Measurements from ENCODE around the gene COL27A1.

COL27A1 gene

DNA sequence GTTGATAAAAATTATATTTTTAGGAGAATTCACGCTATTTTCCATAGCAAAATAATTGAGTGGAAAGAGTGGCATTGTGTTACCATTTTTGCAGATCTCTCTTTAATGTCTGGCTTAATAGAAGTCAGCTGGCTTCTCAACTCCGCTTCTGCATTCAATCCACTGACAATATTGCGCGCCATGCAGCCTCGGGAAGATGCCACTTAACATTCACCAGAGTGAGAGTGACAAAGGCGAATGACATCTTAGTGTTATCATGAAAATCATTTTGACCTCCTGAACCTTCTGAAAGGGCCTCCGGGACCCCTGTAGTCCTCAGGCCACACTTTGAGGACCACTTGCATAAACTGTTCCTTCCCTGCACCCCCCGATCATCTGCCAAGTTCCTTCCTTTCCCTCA lies 87.5 kb downstream of the COL27A1 start:
- H3K4me1 ChIP-seq (ENCODE audit: control insufficient read depth, low read depth, low read length) = no peaks in the 10 kb centered on the region
- H3K4me3 ChIP-seq (ENCODE audit: low read length) = no peak overlapping the region
- no peak overlapping the region for H4K8ac ChIP-seq (ENCODE audit: low read depth, low read length)
- H3K4ac ChIP-seq (ENCODE audit: low read depth, low read length) = no peak overlapping the region
- H3K18ac ChIP-seq (ENCODE audit: low read length) = no peak overlapping the region
- no peak overlapping the region for H3K4me2 ChIP-seq (ENCODE audit: low read length)
- no peak overlapping the region for H3K27ac ChIP-seq (ENCODE audit: low read depth, low read length)
- no peak overlapping the region for H3K23ac ChIP-seq (ENCODE audit: low read length)
- no peak overlapping the region for H2BK120ac ChIP-seq (ENCODE audit: low read depth, low read length)
- H2AK5ac ChIP-seq (ENCODE audit: low read length) = no peak overlapping the region
- DNase-seq = no peak
- H3K79me2 ChIP-seq (ENCODE audit: control insufficient read depth, insufficient read depth, low read length) = no peaks in the 10 kb centered on the region
- no peaks in the 10 kb centered on the region for H3K36me3 ChIP-seq (ENCODE audit: control insufficient read depth, insufficient read depth, low read length)
- WGBS (ENCODE audit: extremely low coverage, insufficient coverage, low lambda C conversion rate) = no CpG with 5 or more reads among the region's 8 CpGs
- no peak overlapping the region for H3K9ac ChIP-seq (ENCODE audit: low read length)
- no peak overlapping the region for H4K5ac ChIP-seq (ENCODE audit: low read length)
- H2BK15ac ChIP-seq (replicated peaks; ENCODE audit: low read depth) = no peak overlapping the region
- no peaks in the 10 kb centered on the region for H3K79me1 ChIP-seq (ENCODE audit: low read length)
- H3K27me3 ChIP-seq (ENCODE audit: insufficient read depth, low read length, poor library complexity) = no peaks in the 10 kb centered on the region
- H3K56ac ChIP-seq (ENCODE audit: low read length) = no peak overlapping the region
- H2BK5ac ChIP-seq (ENCODE audit: low read length) = no peak overlapping the region

DNA sequence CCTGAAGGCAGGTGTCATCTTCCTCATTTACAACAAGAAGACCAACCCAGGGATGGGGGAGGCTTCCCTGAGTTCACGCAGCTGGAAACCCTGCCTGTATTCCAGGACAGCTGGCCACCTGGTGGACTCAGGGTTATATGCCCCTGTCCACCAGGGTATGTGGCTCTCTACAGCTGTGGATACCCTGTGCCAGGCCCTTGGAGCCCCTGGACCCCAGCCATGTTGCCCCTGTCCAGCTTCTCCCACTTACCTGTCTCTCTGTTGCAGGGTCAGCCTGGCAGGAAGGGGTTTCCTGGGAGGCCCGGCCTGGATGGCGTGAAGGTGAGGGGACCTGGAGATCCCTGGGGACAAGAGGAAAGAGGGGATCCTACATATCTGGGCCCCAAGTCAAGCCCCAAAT lies 87.9 kb downstream of the COL27A1 start:
- Histone ChIP-seq H2BK5ac (ENCODE audit: low read length) (no peak overlapping the region), H3K4me3 (ENCODE audit: low read length) (no peak overlapping the region), H3K4ac (ENCODE audit: low read depth, low read length) (no peak overlapping the region), H3K27me3 (ENCODE audit: insufficient read depth, low read length, poor library complexity) (no peaks in the 10 kb centered on the region), H2BK120ac (ENCODE audit: low read depth, low read length) (no peak overlapping the region), H2AK5ac (ENCODE audit: low read length) (no peak overlapping the region), H3K79me1 (ENCODE audit: low read length) (no peaks in the 10 kb centered on the region), H3K79me2 (ENCODE audit: control insufficient read depth, insufficient read depth, low read length) (no peaks in the 10 kb centered on the region), H4K8ac (ENCODE audit: low read depth, low read length) (no peak overlapping the region), H3K36me3 (ENCODE audit: control insufficient read depth, insufficient read depth, low read length) (no peaks in the 10 kb centered on the region), H3K9ac (ENCODE audit: low read length) (no peak overlapping the region), H3K18ac (ENCODE audit: low read length) (no peak overlapping the region), H3K27ac (ENCODE audit: low read depth, low read length) (no peak overlapping the region), H3K4me1 (ENCODE audit: control insufficient read depth, low read depth, low read length) (no peaks in the 10 kb centered on the region), H4K5ac (ENCODE audit: low read length) (no peak overlapping the region), H3K23ac (ENCODE audit: low read length) (no peak overlapping the region), H2BK15ac (replicated peaks; ENCODE audit: low read depth) (no peak overlapping the region), H3K56ac (ENCODE audit: low read length) (no peak overlapping the region), H3K4me2 (ENCODE audit: low read length) (no peak overlapping the region)
- no peak for DNase-seq
- no CpG with 5 or more reads among the region's 3 CpGs for WGBS (ENCODE audit: extremely low coverage, insufficient coverage, low lambda C conversion rate)

DNA sequence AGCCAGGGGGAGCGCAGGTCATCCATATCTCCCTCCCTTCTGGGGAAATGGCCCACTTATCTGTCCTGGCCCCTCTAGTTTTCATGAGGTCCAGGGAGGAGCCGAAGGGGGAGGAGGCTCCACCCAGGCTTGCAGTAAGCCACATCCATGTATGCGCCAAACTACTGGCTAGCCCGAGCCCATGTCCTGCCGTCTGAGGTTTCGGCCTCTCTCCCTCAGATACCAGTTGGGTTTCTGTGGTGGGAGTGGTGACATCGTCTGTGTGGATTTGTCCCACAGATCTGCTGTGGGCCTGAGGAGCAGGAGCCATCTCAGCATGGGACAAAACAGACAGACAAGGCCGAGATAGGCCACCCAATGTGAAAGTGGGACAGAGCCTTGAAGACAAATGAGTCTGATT lies 89.2 kb downstream of the COL27A1 start:
- Histone ChIP-seq H2BK5ac (ENCODE audit: low read length) (no peak overlapping the region), H3K56ac (ENCODE audit: low read length) (no peak overlapping the region), H3K4me2 (ENCODE audit: low read length) (no peak overlapping the region), H3K23ac (ENCODE audit: low read length) (peak overlapping the region; percentile 66), H3K18ac (ENCODE audit: low read length) (no peak overlapping the region), H2BK120ac (ENCODE audit: low read depth, low read length) (no peak overlapping the region), H3K79me2 (ENCODE audit: control insufficient read depth, insufficient read depth, low read length) (no peaks in the 10 kb centered on the region), H2BK15ac (replicated peaks; ENCODE audit: low read depth) (no peak overlapping the region), H4K8ac (ENCODE audit: low read depth, low read length) (no peak overlapping the region), H3K4me1 (ENCODE audit: control insufficient read depth, low read depth, low read length) (no peaks in the 10 kb centered on the region), H3K9ac (ENCODE audit: low read length) (no peak overlapping the region), H2AK5ac (ENCODE audit: low read length) (no peak overlapping the region), H3K4me3 (ENCODE audit: low read length) (no peak overlapping the region), H3K36me3 (ENCODE audit: control insufficient read depth, insufficient read depth, low read length) (no peaks in the 10 kb centered on the region), H3K27me3 (ENCODE audit: insufficient read depth, low read length, poor library complexity) (no peaks in the 10 kb centered on the region), H3K79me1 (ENCODE audit: low read length) (no peaks in the 10 kb centered on the region), H3K27ac (ENCODE audit: low read depth, low read length) (no peak overlapping the region), H3K4ac (ENCODE audit: low read depth, low read length) (no peak overlapping the region), H4K5ac (ENCODE audit: low read length) (no peak overlapping the region)
- WGBS (ENCODE audit: extremely low coverage, insufficient coverage, low lambda C conversion rate) = no CpG with 5 or more reads among the region's 8 CpGs
- DNase-seq = no peak

DNA sequence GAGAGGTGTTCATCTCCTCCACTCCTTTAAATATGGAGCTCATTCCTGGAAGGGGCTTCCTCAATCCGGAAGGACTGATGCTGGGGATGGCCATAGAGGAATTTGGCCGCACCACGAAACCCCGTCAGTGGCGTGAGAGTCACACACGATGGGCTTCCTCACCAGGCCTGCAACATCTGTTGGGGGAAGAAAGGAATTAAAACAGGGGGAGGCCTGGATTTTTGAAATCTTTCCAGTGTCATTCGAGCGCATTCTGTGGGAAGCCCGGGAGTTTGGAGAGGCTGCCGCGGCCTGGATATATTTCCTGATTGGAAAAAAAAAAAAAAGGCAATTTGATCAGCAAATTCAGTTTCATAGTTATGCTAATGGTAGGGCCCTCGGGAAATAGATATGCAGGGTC lies 91.2 kb downstream of the COL27A1 start:
- H3K4me1 ChIP-seq (ENCODE audit: control insufficient read depth, low read depth, low read length) = no peaks in the 10 kb centered on the region
- H4K8ac ChIP-seq (ENCODE audit: low read depth, low read length) = no peak overlapping the region
- no peak overlapping the region for H3K4ac ChIP-seq (ENCODE audit: low read depth, low read length)
- H3K18ac ChIP-seq (ENCODE audit: low read length) = no peak overlapping the region
- no peaks in the 10 kb centered on the region for H3K79me2 ChIP-seq (ENCODE audit: control insufficient read depth, insufficient read depth, low read length)
- H3K23ac ChIP-seq (ENCODE audit: low read length) = no peak overlapping the region
- no peak overlapping the region for H3K9ac ChIP-seq (ENCODE audit: low read length)
- H3K4me2 ChIP-seq (ENCODE audit: low read length) = no peak overlapping the region
- no peak overlapping the region for H2AK5ac ChIP-seq (ENCODE audit: low read length)
- H3K27ac ChIP-seq (ENCODE audit: low read depth, low read length) = no peak overlapping the region
- H3K36me3 ChIP-seq (ENCODE audit: control insufficient read depth, insufficient read depth, low read length) = no peaks in the 10 kb centered on the region
- H2BK5ac ChIP-seq (ENCODE audit: low read length) = no peak overlapping the region
- H3K4me3 ChIP-seq (ENCODE audit: low read length) = no peak overlapping the region
- no peak for DNase-seq
- H3K27me3 ChIP-seq (ENCODE audit: insufficient read depth, low read length, poor library complexity) = no peaks in the 10 kb centered on the region
- no peaks in the 10 kb centered on the region for H3K79me1 ChIP-seq (ENCODE audit: low read length)
- H3K56ac ChIP-seq (ENCODE audit: low read length) = no peak overlapping the region
- WGBS (ENCODE audit: extremely low coverage, insufficient coverage, low lambda C conversion rate) = no CpG with 5 or more reads among the region's 12 CpGs
- no peak overlapping the region for H4K5ac ChIP-seq (ENCODE audit: low read length)
- no peak overlapping the region for H2BK15ac ChIP-seq (replicated peaks; ENCODE audit: low read depth)
- no peak overlapping the region for H2BK120ac ChIP-seq (ENCODE audit: low read depth, low read length)

DNA sequence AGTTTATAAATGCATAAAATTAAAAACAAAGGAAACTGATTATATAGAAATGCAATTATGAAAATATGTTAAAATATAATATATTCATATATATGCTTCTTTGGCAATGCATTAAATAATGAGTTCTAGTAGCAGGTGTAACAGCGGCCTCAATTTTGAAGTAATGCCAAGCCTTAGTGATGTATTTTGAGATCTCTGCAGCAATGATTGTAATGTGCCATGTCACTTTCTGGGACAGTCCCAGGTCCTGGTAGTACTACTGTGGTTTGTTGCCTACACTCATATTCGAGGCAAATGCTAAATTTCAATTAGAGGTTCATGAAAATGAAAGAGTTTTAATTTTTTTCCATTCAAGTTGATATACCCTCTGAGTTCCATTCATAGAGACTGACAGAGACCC lies 91.7 kb downstream of the COL27A1 start:
- no peak overlapping the region for H3K18ac ChIP-seq (ENCODE audit: low read length)
- no peaks in the 10 kb centered on the region for H3K27me3 ChIP-seq (ENCODE audit: insufficient read depth, low read length, poor library complexity)
- H2BK15ac ChIP-seq (replicated peaks; ENCODE audit: low read depth) = no peak overlapping the region
- no peaks in the 10 kb centered on the region for H3K79me1 ChIP-seq (ENCODE audit: low read length)
- no peaks in the 10 kb centered on the region for H3K79me2 ChIP-seq (ENCODE audit: control insufficient read depth, insufficient read depth, low read length)
- H4K5ac ChIP-seq (ENCODE audit: low read length) = no peak overlapping the region
- WGBS (ENCODE audit: extremely low coverage, insufficient coverage, low lambda C conversion rate) = no CpG with 5 or more reads among the region's 2 CpGs
- H4K8ac ChIP-seq (ENCODE audit: low read depth, low read length) = no peak overlapping the region
- no peak overlapping the region for H3K4me2 ChIP-seq (ENCODE audit: low read length)
- no peak overlapping the region for H3K27ac ChIP-seq (ENCODE audit: low read depth, low read length)
- no peaks in the 10 kb centered on the region for H3K36me3 ChIP-seq (ENCODE audit: control insufficient read depth, insufficient read depth, low read length)
- no peak for DNase-seq
- H3K4me3 ChIP-seq (ENCODE audit: low read length) = no peak overlapping the region
- H2AK5ac ChIP-seq (ENCODE audit: low read length) = no peak overlapping the region
- no peak overlapping the region for H2BK5ac ChIP-seq (ENCODE audit: low read length)
- H3K4me1 ChIP-seq (ENCODE audit: control insufficient read depth, low read depth, low read length) = no peaks in the 10 kb centered on the region
- H2BK120ac ChIP-seq (ENCODE audit: low read depth, low read length) = no peak overlapping the region
- no peak overlapping the region for H3K23ac ChIP-seq (ENCODE audit: low read length)
- H3K4ac ChIP-seq (ENCODE audit: low read depth, low read length) = no peak overlapping the region
- no peak overlapping the region for H3K56ac ChIP-seq (ENCODE audit: low read length)
- H3K9ac ChIP-seq (ENCODE audit: low read length) = no peak overlapping the region

DNA sequence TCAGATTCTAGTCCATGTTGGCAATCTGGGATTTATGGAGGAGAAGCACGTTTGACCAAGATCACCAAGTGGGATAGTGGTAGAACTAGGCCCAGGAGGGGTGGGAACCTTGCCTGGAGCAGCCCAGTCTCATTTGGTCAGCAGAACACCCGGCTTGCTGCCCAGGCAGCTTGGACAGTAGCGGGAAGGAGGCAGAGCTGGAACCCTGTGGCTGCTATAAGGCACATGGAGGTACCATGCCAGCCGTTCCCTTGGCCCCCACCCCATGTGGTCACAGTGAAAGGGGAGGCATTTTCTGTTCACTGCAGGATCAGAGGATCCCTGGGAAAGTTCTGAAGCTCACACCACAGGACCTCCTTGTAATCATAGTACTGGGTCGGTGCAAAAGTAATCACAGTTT lies 92.2 kb downstream of the COL27A1 start:
- no peaks in the 10 kb centered on the region for H3K27me3 ChIP-seq (ENCODE audit: insufficient read depth, low read length, poor library complexity)
- H3K27ac ChIP-seq (ENCODE audit: low read depth, low read length) = no peak overlapping the region
- H3K4me1 ChIP-seq (ENCODE audit: control insufficient read depth, low read depth, low read length) = no peaks in the 10 kb centered on the region
- no peak overlapping the region for H3K56ac ChIP-seq (ENCODE audit: low read length)
- H2BK120ac ChIP-seq (ENCODE audit: low read depth, low read length) = no peak overlapping the region
- H4K8ac ChIP-seq (ENCODE audit: low read depth, low read length) = no peak overlapping the region
- no peak overlapping the region for H2AK5ac ChIP-seq (ENCODE audit: low read length)
- no peak overlapping the region for H3K9ac ChIP-seq (ENCODE audit: low read length)
- no peaks in the 10 kb centered on the region for H3K79me1 ChIP-seq (ENCODE audit: low read length)
- H2BK5ac ChIP-seq (ENCODE audit: low read length) = no peak overlapping the region
- no peak overlapping the region for H2BK15ac ChIP-seq (replicated peaks; ENCODE audit: low read depth)
- no peak overlapping the region for H3K4me2 ChIP-seq (ENCODE audit: low read length)
- no peak overlapping the region for H3K18ac ChIP-seq (ENCODE audit: low read length)
- no peak overlapping the region for H3K23ac ChIP-seq (ENCODE audit: low read length)
- no peak overlapping the region for H3K4me3 ChIP-seq (ENCODE audit: low read length)
- no peaks in the 10 kb centered on the region for H3K36me3 ChIP-seq (ENCODE audit: control insufficient read depth, insufficient read depth, low read length)
- no peak for DNase-seq
- H3K79me2 ChIP-seq (ENCODE audit: control insufficient read depth, insufficient read depth, low read length) = no peaks in the 10 kb centered on the region
- H3K4ac ChIP-seq (ENCODE audit: low read depth, low read length) = no peak overlapping the region
- WGBS (ENCODE audit: extremely low coverage, insufficient coverage, low lambda C conversion rate) = no CpG with 5 or more reads among the region's 5 CpGs
- H4K5ac ChIP-seq (ENCODE audit: low read length) = no peak overlapping the region
